ENCODE measurements around the gene ZNF681. TPM values are rescaled to one million over a fixed set of nuclear protein-coding genes. Genes with fewer than 3 reads are reported as not detected.
"Not testable (repeated sequence)": the region's sequence is repeated elsewhere in the genome, so short reads cannot be mapped to it uniquely, and the experiment has no call there.

ZNF681 gene
- total RNA-seq, 1 experiment from 2014 or later = under 0.01 TPM

DNA sequence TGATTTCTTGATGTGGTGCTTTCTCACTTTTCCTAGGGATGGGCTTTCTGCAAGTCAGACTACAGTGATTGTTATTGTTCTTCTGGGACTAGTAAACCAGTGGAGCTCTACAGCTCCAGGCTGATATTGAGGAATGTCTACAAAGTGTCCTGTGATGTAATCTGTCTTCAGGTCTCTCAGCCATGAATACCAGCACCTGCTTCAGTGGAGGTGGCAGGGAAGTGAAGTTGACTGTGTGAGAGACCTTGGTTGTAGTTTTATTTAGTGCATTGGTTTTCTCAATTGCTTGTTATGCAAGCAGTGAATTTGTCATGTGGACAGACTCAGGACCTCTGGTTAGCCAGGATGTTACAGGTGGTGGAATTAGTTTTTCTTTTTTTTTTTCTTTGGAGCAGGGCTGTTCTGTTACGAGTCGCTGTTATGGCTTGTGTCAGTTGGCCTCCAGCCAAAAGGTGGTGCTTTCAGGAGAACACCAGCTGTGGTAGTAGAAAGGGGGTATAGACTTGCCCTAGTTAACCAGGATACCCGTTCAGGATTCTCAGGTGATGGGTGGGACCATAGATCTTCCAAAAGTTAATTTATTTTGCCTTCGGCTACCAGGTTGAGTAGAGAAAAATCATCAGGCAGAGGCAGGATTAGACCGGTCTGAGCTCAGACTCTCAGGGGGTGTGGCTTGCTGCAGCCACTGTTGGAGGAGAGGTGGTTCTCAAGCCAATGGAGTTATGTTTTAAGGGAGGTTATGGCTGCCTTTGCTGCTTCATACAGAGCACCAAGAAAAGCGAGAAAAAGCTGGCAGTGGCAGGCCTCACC, 59.8 kb downstream of the ZNF681 start:
- DNase-seq (ENCODE audit: low spot score) = peak; percentile 10

DNA sequence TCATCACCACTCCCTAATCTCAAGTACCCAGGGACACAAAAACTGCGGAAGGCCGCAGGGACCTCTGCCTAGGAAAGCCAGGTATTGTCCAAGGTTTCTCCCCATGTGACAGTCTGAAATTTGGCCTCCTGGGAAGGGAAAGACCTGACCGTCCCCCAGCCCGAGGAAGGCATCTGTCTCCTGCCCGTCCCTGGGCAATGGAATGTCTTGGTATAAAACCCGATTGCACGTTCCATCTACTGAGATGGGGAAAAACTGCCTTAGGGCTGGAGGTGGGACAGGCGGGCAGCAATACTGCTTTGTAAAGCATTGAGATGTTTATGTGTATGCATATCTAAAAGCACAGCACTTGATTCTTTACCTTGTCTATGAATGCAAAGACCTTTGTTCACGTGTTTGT, 65.8 kb downstream of the ZNF681 start:
- DNase-seq (ENCODE audit: low spot score) = not testable (repeated sequence)

Other genes with a start within 250 kb of the ZNF681 start
- 2.2 and 2.9 TPM in 2 replicates for gene ZNF675, start 71.7 kb downstream of the ZNF681 start, total RNA-seq (2014; rRNA removed; shearing (Covaris generic))
- not detected in 2 replicates for gene ZNF726, start 156.0 kb upstream of the ZNF681 start, total RNA-seq (2014; rRNA removed; shearing (Covaris generic))